Measurements from ENCODE around the gene PROK2. TPM values are rescaled to one million over a fixed set of nuclear protein-coding genes. Genes with fewer than 3 reads are reported as not detected.

The PROK2 gene
- total and polyA plus RNA-seq, 8 donors, result 0.58 to 5.7 (median 1.1) TPM; not detected in 5

DNA sequence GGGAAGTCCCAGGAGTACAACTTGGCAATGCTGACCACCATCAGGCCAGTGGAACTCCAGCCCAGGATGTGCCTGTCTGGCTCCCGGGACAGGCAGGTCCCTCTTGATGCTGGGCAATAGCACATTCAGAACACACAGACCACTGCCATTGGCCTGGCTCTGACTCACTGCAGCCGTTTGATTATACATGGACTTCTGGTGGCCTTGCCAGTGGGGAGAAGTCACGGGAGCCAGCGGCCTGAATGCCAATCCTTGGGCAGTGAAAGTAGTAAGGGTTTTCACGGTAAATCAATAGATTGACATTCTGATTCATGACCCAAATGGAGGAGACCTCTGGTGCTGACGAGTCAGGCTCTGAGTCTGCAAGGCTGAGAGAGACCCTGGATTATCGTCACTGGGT, 12.5 kb upstream of the PROK2 start:
- no peak overlapping the region for H3K4me3 ChIP-seq
- peaks cover 0 to 25% (median 0%) of the 10 kb centered on the region in 3 donors for H3K27me3 ChIP-seq
- 78 to 88% (median 85%) methylated on average over 7 of the region's 7 CpGs for WGBS, 5 donors
- intact Hi-C loops (cut with DNase I; ENCODE audit: low total_unique reads), result no loop called here
- TF ChIP-seq, protein P1, sequence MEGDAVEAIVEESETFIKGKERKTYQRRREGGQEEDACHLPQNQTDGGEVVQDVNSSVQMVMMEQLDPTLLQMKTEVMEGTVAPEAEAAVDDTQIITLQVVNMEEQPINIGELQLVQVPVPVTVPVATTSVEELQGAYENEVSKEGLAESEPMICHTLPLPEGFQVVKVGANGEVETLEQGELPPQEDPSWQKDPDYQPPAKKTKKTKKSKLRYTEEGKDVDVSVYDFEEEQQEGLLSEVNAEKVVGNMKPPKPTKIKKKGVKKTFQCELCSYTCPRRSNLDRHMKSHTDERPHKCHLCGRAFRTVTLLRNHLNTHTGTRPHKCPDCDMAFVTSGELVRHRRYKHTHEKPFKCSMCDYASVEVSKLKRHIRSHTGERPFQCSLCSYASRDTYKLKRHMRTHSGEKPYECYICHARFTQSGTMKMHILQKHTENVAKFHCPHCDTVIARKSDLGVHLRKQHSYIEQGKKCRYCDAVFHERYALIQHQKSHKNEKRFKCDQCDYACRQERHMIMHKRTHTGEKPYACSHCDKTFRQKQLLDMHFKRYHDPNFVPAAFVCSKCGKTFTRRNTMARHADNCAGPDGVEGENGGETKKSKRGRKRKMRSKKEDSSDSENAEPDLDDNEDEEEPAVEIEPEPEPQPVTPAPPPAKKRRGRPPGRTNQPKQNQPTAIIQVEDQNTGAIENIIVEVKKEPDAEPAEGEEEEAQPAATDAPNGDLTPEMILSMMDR (IDR thresholded peaks at IDR 0.05), result no peak
- TF ChIP-seq POLR2AphosphoS5 (IDR thresholded peaks at IDR 0.05), result no peak
- no peak for TF ChIP-seq EP300 (IDR thresholded peaks at IDR 0.05)
- no peak for TF ChIP-seq POLR2A (IDR thresholded peaks at IDR 0.05)
- H3K27ac ChIP-seq, result no peak overlapping the region
- H3K4me1 ChIP-seq, result no peaks in the 10 kb centered on the region
- no peak for DNase-seq
- no peaks in the 10 kb centered on the region for H3K36me3 ChIP-seq
- no peaks in the 10 kb centered on the region for H3K9me3 ChIP-seq

DNA sequence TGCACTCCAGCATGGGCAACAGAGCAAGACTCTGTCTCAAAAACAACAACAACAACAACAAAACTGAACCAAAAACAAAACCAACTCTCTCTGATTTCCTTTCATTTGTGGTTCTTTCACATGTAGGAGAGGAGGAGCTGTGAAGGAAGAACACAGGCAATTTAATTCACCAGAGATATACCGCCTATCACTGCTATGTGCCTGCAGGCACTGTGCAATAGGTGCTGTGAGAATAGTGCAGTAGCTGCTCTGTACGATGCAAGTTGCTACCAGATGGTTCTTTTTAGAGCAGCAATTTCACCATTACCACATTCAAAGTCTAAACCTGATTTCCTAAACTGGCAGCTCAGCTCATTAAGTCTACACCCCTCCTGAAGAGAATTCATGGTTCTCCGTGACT, 11.3 kb upstream of the PROK2 start:
- H3K36me3 ChIP-seq, result no peaks in the 10 kb centered on the region
- intact Hi-C loops (cut with DNase I; ENCODE audit: low total_unique reads), result no loop called here
- DNase-seq, result no peak
- H3K4me1 ChIP-seq, result no peaks in the 10 kb centered on the region
- no peak overlapping the region for H3K27ac ChIP-seq
- H3K4me3 ChIP-seq, result no peak overlapping the region
- TF ChIP-seq, protein P1 (IDR thresholded peaks at IDR 0.05), result no peak
- TF ChIP-seq POLR2A (IDR thresholded peaks at IDR 0.05) (no peak), EP300 (IDR thresholded peaks at IDR 0.05) (no peak), POLR2AphosphoS5 (IDR thresholded peaks at IDR 0.05) (no peak)
- H3K9me3 ChIP-seq, result no peaks in the 10 kb centered on the region
- H3K27me3 ChIP-seq, result peaks cover 0 to 15% (median 0%) of the 10 kb centered on the region in 3 donors
- WGBS, 5 donors, result 79 to 90% (median 84%) methylated on average over 3 of the region's 3 CpGs

DNA sequence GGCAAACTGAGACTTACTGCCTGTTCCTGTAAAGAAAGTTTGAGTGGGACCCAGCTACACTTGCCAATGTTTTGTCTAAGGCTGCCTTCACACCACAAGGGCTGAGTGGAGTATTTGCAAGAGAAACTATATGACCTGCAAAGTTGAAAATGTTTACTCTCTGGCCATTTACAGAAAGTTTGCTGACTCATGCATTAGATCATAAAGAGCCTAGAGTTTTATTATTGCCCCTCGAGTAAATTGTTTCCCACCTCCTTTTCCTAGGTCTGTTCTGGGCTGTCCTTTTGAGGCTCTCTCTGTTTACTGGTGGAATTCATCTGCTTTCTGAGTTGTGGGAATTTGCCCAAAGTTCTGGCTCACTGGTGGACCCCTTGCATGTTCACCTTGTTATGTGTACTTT, 6.7 kb upstream of the PROK2 start:
- no peaks in the 10 kb centered on the region for H3K4me1 ChIP-seq
- H3K4me3 ChIP-seq, result no peak overlapping the region
- H3K9me3 ChIP-seq, result no peaks in the 10 kb centered on the region
- WGBS, 5 donors, result 37 to 69% (median 65%) methylated on average over 1 of the region's 1 CpG
- DNase-seq, result no peak
- TF ChIP-seq EP300 (IDR thresholded peaks at IDR 0.05) (no peak), POLR2AphosphoS5 (IDR thresholded peaks at IDR 0.05) (no peak), POLR2A (IDR thresholded peaks at IDR 0.05) (no peak)
- TF ChIP-seq, protein P1 (IDR thresholded peaks at IDR 0.05), result no peak
- H3K36me3 ChIP-seq, result no peaks in the 10 kb centered on the region
- intact Hi-C loops (cut with DNase I; ENCODE audit: low total_unique reads), result no loop called here
- peaks cover 0 to 10% (median 0%) of the 10 kb centered on the region in 3 donors for H3K27me3 ChIP-seq
- no peak overlapping the region for H3K27ac ChIP-seq

DNA sequence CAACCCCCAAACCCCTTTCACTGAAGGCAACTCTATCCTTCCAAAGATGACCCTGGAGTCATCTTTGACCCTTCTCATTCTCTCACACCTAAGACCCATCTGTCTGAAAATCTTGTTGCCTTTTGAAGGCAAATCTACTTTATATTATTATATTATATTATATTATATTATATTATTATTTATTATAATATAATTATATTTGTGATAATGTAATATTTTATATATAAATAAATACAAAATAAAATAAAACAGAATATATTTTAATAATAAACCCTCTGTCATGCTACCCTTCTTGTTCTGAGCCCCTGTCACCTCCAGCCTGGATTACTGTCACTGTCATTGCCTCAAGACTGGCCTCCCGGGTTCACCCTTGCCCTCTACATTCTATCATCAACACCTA, 5.0 kb upstream of the PROK2 start:
- 71 to 94% (median 84%) methylated on average over 1 of the region's 1 CpG for WGBS, 5 donors
- no peak overlapping the region for H3K4me3 ChIP-seq
- peaks cover 4 to 16% (median 8%) of the 10 kb centered on the region in 4 donors for H3K4me1 ChIP-seq
- intact Hi-C loops (cut with DNase I; ENCODE audit: low total_unique reads), result no loop called here
- no peak overlapping the region for H3K27ac ChIP-seq
- no peaks in the 10 kb centered on the region for H3K36me3 ChIP-seq
- DNase-seq, result no peak
- H3K27me3 ChIP-seq, result peaks cover 0 to 27% (median 13%) of the 10 kb centered on the region in 3 donors
- TF ChIP-seq, protein P1 (IDR thresholded peaks at IDR 0.05), result no peak
- TF ChIP-seq POLR2AphosphoS5 (IDR thresholded peaks at IDR 0.05), result no peak
- no peak for TF ChIP-seq EP300 (IDR thresholded peaks at IDR 0.05)
- no peak for TF ChIP-seq POLR2A (IDR thresholded peaks at IDR 0.05)
- H3K9me3 ChIP-seq, result no peaks in the 10 kb centered on the region

Measured in stomach (tissue), 9 donors.